ENCODE measurements around the gene PRTN3.

PRTN3 gene

GRCh38 chr19:810077-810855 is 30.5 kb upstream of the PRTN3 start:
- TF ChIP-seq CTCF (IDR thresholded peaks at IDR 0.05; ENCODE audit: control insufficient read depth, insufficient read depth, low read depth, low read length, missing control alignments): no peak
- no peak overlapping the region for H3K4me3 ChIP-seq (ENCODE audit: control insufficient read depth, low read depth, low read length)
- DNase-seq (ENCODE audit: low read depth): no peak

GRCh38 chr19:810883-811489 is 29.8 kb upstream of the PRTN3 start:
- no peak for DNase-seq (ENCODE audit: low read depth)
- TF ChIP-seq CTCF (IDR thresholded peaks at IDR 0.05; ENCODE audit: control insufficient read depth, insufficient read depth, low read depth, low read length, missing control alignments): no peak
- no peak overlapping the region for H3K4me3 ChIP-seq (ENCODE audit: control insufficient read depth, low read depth, low read length)

GRCh38 chr19:811506-812048 is 29.2 kb upstream of the PRTN3 start:
- DNase-seq (ENCODE audit: low read depth): no peak
- TF ChIP-seq CTCF (IDR thresholded peaks at IDR 0.05; ENCODE audit: control insufficient read depth, insufficient read depth, low read depth, low read length, missing control alignments): no peak

GRCh38 chr19:812049-812746 is 28.6 kb upstream of the PRTN3 start:
- no peak overlapping the region for H3K4me3 ChIP-seq (ENCODE audit: control insufficient read depth, low read depth, low read length)
- no peak for TF ChIP-seq CTCF (IDR thresholded peaks at IDR 0.05; ENCODE audit: control insufficient read depth, insufficient read depth, low read depth, low read length, missing control alignments)

More at GRCh38 chr19:811506-812048, 29.2 kb upstream of the PRTN3 start:
- H3K4me3 ChIP-seq (ENCODE audit: control insufficient read depth, low read depth, low read length): no peak overlapping the region

GRCh38 chr19:812747-813218 is 28.0 kb upstream of the PRTN3 start:
- no peak overlapping the region for H3K4me3 ChIP-seq (ENCODE audit: control insufficient read depth, low read depth, low read length)
- no peak for TF ChIP-seq CTCF (IDR thresholded peaks at IDR 0.05; ENCODE audit: control insufficient read depth, insufficient read depth, low read depth, low read length, missing control alignments)
- no peak for DNase-seq (ENCODE audit: low read depth)

More at GRCh38 chr19:812049-812746, 28.6 kb upstream of the PRTN3 start:
- DNase-seq (ENCODE audit: low read depth): no peak
